SK-N-SH (cell line): Measurements from ENCODE around the gene UNC50. TPM values are rescaled to one million over a fixed set of nuclear protein-coding genes. Genes with fewer than 3 reads are reported as not detected.

Experiments
- CTCF ChIA-PET: fragments of 300-600, 350-600 bp; formaldehyde crosslinking; extraction: SDS; loops from one replicate; lab custom pipeline; 2021; lab: Yijun Ruan, JAX
- POLR2A ChIA-PET: fragments of 350-600 bp; sonication (Branson Sonifier 250); formaldehyde crosslinking; extraction: SDS; loops from one replicate; lab custom pipeline; 2020; ENCODE audit warnings: antibody characterized with exemption, inconsistent platforms; lab: Yijun Ruan, JAX
- DNase-seq: peaks from one replicate; pipeline ENCODE4 v3.0.0; 2012
- H2AFZ ChIP-seq: fragments of 200-600 bp; sonication (generic); 2 replicates; pipeline ENCODE4 v1.8.1; 2016; ENCODE audit warnings: antibody characterized with exemption, mild to moderate bottlenecking, low read depth
- H3F3A ChIP-seq: fragments of 200-600 bp; sonication (generic); replicated peaks from 2 replicates; pipeline ENCODE3; 2016; ENCODE audit warnings: antibody characterized with exemption, mild to moderate bottlenecking; ENCODE audit not compliant: insufficient read depth
- H3K27ac ChIP-seq, 2 experiments: fragments of 200-500 bp in 1 of 2; fragments of 200-600 bp in 1 of 2; sonication (Bioruptor generic) in 1 of 2; sonication (generic), shearing (Covaris generic) in 1 of 2; 2 replicates each; pipeline versions ENCODE4 v1.5.1 to v1.6.1; 2014 to 2016; ENCODE audit warnings: low read depth in 2 of 2, inconsistent platforms in 1 of 2, low read length in 1 of 2, mild to moderate bottlenecking in 1 of 2, mixed read lengths in 1 of 2
- H3K27me3 ChIP-seq: fragments of 200-600 bp; sonication (generic), shearing (Covaris generic); 2 replicates; pipeline ENCODE4 v1.6.1; 2016; ENCODE audit warnings: mixed run types; ENCODE audit not compliant: insufficient read depth
- H3K36me3 ChIP-seq, 2 experiments: fragments of 200-500 bp in 1 of 2; fragments of 200-600 bp in 1 of 2; sonication (Bioruptor generic) in 1 of 2; sonication (generic) in 1 of 2; replicated peaks in 1 of 2; 2 replicates each; pipeline versions ENCODE3 to v1.5.1; 2014 to 2016; ENCODE audit warnings: low read length in 1 of 2, mild to moderate bottlenecking in 1 of 2; ENCODE audit not compliant: insufficient read depth in 2 of 2, control insufficient read depth in 1 of 2
- H3K4me1 ChIP-seq, 2 experiments: fragments of 200-500 bp in 1 of 2; fragments of 200-600 bp in 1 of 2; sonication (Bioruptor generic) in 1 of 2; sonication (generic), shearing (Covaris generic) in 1 of 2; 2 replicates each; pipeline versions ENCODE4 v1.5.1 to v1.6.1; 2014 to 2016; ENCODE audit warnings: low read depth in 1 of 2, low read length in 1 of 2, mixed run types in 1 of 2; ENCODE audit not compliant: insufficient read depth in 2 of 2, control insufficient read depth in 1 of 2
- H3K4me2 ChIP-seq: fragments of 200-600 bp; sonication (generic), shearing (Covaris generic); 2 replicates; pipeline ENCODE4 v1.6.1; 2017; ENCODE audit warnings: mixed run types
- H3K4me3 ChIP-seq, 2 experiments: fragments of 200-500 bp in 1 of 2; fragments of 200-600 bp in 1 of 2; sonication (Bioruptor generic) in 1 of 2; sonication (generic), shearing (Covaris generic) in 1 of 2; 2 replicates each; pipeline versions ENCODE4 v1.5.1 to v1.8.1; 2014 to 2016; ENCODE audit warnings: low read depth in 2 of 2, inconsistent platforms in 1 of 2, low read length in 1 of 2, mild to moderate bottlenecking in 1 of 2, mixed read lengths in 1 of 2, moderate library complexity in 1 of 2
- H3K79me2 ChIP-seq: fragments of 200-600 bp; sonication (generic); 2 replicates; pipeline ENCODE4 v1.8.1; 2017; ENCODE audit warnings: mild to moderate bottlenecking; ENCODE audit not compliant: insufficient read depth
- H3K9ac ChIP-seq: fragments of 200-600 bp; sonication (generic); 2 replicates; pipeline ENCODE4 v1.6.1; 2017; ENCODE audit warnings: mixed run types
- H3K9me2 ChIP-seq: fragments of 200-600 bp; sonication (generic); 2 replicates; pipeline ENCODE4 v1.6.1; 2017; ENCODE audit warnings: mixed run types
- H3K9me3 ChIP-seq: fragments of 200-600 bp; sonication (generic); 2 replicates; pipeline ENCODE4 v1.6.1; 2017; ENCODE audit warnings: mixed run types, mild to moderate bottlenecking, moderate library complexity
- H4K20me1 ChIP-seq: fragments of 200-600 bp; sonication (generic); 2 replicates; pipeline ENCODE4 v1.6.1; 2017; ENCODE audit warnings: mild to moderate bottlenecking, mixed run types; ENCODE audit not compliant: insufficient read depth
- CHD2 ChIP-seq: fragments of 150-350 bp; IDR thresholded peaks from 2 replicates; pipeline ENCODE4 v1.6.1; 2018; ENCODE audit warnings: low read length; ENCODE audit not compliant: partially characterized antibody
- EP300 ChIP-seq, 2 experiments: IDR thresholded peaks; 2 replicates each; pipeline versions ENCODE4 v1.4.0 to v1.6.1; 2012; ENCODE audit warnings: borderline replicate concordance in 1 of 2, low read depth in 1 of 2, low read length in 1 of 2
- EZH2phosphoT487 ChIP-seq: fragments of 200-600 bp; sonication (generic); IDR thresholded peaks from 2 replicates; pipeline ENCODE4 v1.6.1; 2017; ENCODE audit warnings: low read depth, mixed run types, mild to moderate bottlenecking, antibody characterized with exemption, moderate library complexity, borderline replicate concordance
- FOSL2 ChIP-seq: IDR thresholded peaks from 2 replicates; pipeline ENCODE4 v1.4.0; 2012; ENCODE audit warnings: low read depth, mild to moderate bottlenecking, moderate library complexity, borderline replicate concordance
- FOXM1 ChIP-seq: IDR thresholded peaks from 2 replicates; pipeline ENCODE4 v1.4.0; 2012; ENCODE audit warnings: low read depth, mild to moderate bottlenecking
- GABPA ChIP-seq: IDR thresholded peaks from 2 replicates; pipeline ENCODE4 v1.4.0; 2012; ENCODE audit warnings: low read depth, mild to moderate bottlenecking
- GATA2 ChIP-seq: sonication (generic); formaldehyde crosslinking; IDR thresholded peaks from 2 replicates; pipeline ENCODE4 v1.5.0; 2020; ENCODE audit warnings: mild to moderate bottlenecking, missing genetic modification reagents
- NFIC ChIP-seq: IDR thresholded peaks from 2 replicates; pipeline ENCODE4 v1.4.0; 2012; ENCODE audit warnings: borderline replicate concordance
- RCOR1 ChIP-seq: fragments of 150-350 bp; IDR thresholded peaks from 2 replicates; pipeline ENCODE4 v1.6.1; 2017; ENCODE audit warnings: antibody characterized with exemption, low read length
- RFX5 ChIP-seq: IDR thresholded peaks from 2 replicates; pipeline ENCODE4 v1.6.1; 2012; ENCODE audit warnings: mild to moderate bottlenecking, improper control_type of control experiment, low read length
- SMC3 ChIP-seq: IDR thresholded peaks from 2 replicates; pipeline ENCODE4 v1.6.1; 2012; ENCODE audit warnings: low read depth, low read length, improper control_type of control experiment
- TAF1 ChIP-seq: IDR thresholded peaks from 2 replicates; pipeline ENCODE4 v1.6.1; 2012; ENCODE audit warnings: low read depth, mild to moderate bottlenecking, low read length, moderate library complexity, borderline replicate concordance
- TEAD4 ChIP-seq: IDR thresholded peaks from 2 replicates; pipeline ENCODE4 v1.4.0; 2012; ENCODE audit warnings: mild to moderate bottlenecking, borderline replicate concordance; ENCODE audit not compliant: insufficient read depth
- WGBS: methylation state at CpG from one replicate; pipeline ENCODE4 v1.1.6; 2017; ENCODE audit warnings: low lambda C conversion rate; 5-methylcytosine and 5-hydroxymethylcytosine counted together
- polyA plus RNA-seq, 3 experiments: library from polyadenylated mRNA; depleted of rRNA; stranded (reverse); fragments of >200 nt; gene quantifications; 2 replicates each; pipeline ENCODE4 v1.2.3, GENCODE V29; 2012
- TF ChIP-seq, protein P1 (sequence below): IDR thresholded peaks from 2 replicates; pipeline ENCODE4; 2012
- TF ChIP-seq, protein P2 (sequence below): IDR thresholded peaks from 2 replicates; pipeline ENCODE4 v1.4.0; 2012; ENCODE audit warnings: low read depth
- TF ChIP-seq, protein P3 (sequence below): fragments of 200-600 bp; sonication (generic); IDR thresholded peaks from 2 replicates; pipeline ENCODE4 v1.6.1; 2017; ENCODE audit warnings: antibody characterized with exemption, mild to moderate bottlenecking, moderate library complexity
- TF ChIP-seq, protein P4 (sequence below): fragments of 150-350 bp; IDR thresholded peaks from 2 replicates; pipeline ENCODE4 v1.6.1; 2016; ENCODE audit warnings: mild to moderate bottlenecking, low read depth, low read length
- TF ChIP-seq, protein P5 (sequence below): fragments of 150-350 bp; IDR thresholded peaks from 2 replicates; pipeline ENCODE4 v1.6.1; 2017; ENCODE audit warnings: antibody characterized with exemption, low read length, low read depth, borderline replicate concordance
- TF ChIP-seq, protein P6 (sequence below): IDR thresholded peaks from 2 replicates; pipeline ENCODE4 v1.4.0; 2012; ENCODE audit warnings: low read depth, borderline replicate concordance
- TF ChIP-seq, protein P7 (sequence below): IDR thresholded peaks from 2 replicates; pipeline ENCODE4 v1.6.1; 2012; ENCODE audit warnings: mild to moderate bottlenecking, low read depth, low read length, moderate library complexity

UNC50 gene
- polyA plus RNA-seq, 1 of the 3 experiments (the other 2 are of a cell fraction) = 46.9 TPM

DNA sequence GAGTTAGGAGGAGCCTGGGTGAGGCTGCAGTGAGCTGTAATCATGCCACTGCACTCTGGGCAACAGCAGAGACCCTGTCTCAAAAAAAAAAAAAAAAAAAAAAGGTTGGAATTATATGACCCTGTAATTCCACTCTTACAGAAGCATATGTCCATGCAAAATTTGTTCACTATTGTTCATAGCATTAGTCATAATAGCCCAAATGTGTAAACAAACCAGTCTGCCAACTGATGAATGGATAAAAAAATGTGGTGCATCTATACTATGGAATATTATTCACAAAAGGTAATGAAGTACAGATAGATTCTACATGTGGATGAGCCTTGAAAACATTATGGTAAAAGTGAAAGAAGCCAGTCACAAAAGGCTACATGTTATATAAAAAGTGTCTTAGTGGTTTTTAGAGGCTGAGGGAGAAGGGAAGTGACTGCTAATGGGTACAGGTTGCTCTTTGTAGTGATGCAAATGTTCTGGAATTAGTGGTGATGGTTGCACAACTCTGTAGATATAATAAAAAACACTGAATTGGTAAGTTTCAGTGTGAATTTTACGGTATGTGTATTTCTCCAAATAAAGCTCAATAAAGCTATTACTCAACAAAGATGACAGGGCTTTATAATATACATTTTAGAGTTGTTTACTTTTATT is 9.5 kb upstream of the UNC50 start:
- CTCF ChIA-PET = interaction anchor here (1.6 kb wide), 1 partner anchor 186 kb away, joined by 12 read pairs; no protein-coding TSS in a partner anchor
- POLR2A ChIA-PET = interaction anchor here (1.1 kb wide), 1 partner anchor 14 kb away, joined by 4 read pairs; no protein-coding TSS in a partner anchor
- H3K4me2 ChIP-seq = no peak overlapping the region

More for the DNA sequence above, 9.5 kb upstream of the UNC50 start:
- H2AFZ ChIP-seq = no peak overlapping the region
- peak overlapping the region in 1 of 2 experiments; percentile 11; a peak in 1 of 4 replicates for H3K27ac ChIP-seq
- H3K9me2 ChIP-seq = no peaks in the 10 kb centered on the region
- 100% methylated on average over 1 of the region's 1 CpG for WGBS
- H3K27me3 ChIP-seq = no peaks in the 10 kb centered on the region
- H3K9ac ChIP-seq = no peak overlapping the region
- H4K20me1 ChIP-seq = no peaks in the 10 kb centered on the region
- no peak overlapping the region for H3K4me3 ChIP-seq
- DNase-seq = no peak
- H3K4me1 ChIP-seq = peaks cover 0 to 3% of the 10 kb centered on the region in 2 experiments; a peak in 2 of 4 replicates
- TF ChIP-seq RFX5 = no peak
- no peak for TF ChIP-seq FOSL2
- TF ChIP-seq, protein P1, sequence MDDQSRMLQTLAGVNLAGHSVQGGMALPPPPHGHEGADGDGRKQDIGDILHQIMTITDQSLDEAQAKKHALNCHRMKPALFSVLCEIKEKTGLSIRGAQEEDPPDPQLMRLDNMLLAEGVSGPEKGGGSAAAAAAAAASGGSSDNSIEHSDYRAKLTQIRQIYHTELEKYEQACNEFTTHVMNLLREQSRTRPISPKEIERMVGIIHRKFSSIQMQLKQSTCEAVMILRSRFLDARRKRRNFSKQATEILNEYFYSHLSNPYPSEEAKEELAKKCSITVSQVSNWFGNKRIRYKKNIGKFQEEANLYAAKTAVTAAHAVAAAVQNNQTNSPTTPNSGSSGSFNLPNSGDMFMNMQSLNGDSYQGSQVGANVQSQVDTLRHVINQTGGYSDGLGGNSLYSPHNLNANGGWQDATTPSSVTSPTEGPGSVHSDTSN = no peak
- TF ChIP-seq, protein P2, sequence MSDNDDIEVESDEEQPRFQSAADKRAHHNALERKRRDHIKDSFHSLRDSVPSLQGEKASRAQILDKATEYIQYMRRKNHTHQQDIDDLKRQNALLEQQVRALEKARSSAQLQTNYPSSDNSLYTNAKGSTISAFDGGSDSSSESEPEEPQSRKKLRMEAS = no peak
- no peak for TF ChIP-seq EP300 (IDR thresholded peaks at IDR 0.05; ENCODE audit: borderline replicate concordance in 1 of 2, low read depth in 1 of 2, low read length in 1 of 2)
- no peak for TF ChIP-seq GABPA
- TF ChIP-seq TAF1 = no peak
- TF ChIP-seq CHD2 = no peak
- TF ChIP-seq, protein P3, sequence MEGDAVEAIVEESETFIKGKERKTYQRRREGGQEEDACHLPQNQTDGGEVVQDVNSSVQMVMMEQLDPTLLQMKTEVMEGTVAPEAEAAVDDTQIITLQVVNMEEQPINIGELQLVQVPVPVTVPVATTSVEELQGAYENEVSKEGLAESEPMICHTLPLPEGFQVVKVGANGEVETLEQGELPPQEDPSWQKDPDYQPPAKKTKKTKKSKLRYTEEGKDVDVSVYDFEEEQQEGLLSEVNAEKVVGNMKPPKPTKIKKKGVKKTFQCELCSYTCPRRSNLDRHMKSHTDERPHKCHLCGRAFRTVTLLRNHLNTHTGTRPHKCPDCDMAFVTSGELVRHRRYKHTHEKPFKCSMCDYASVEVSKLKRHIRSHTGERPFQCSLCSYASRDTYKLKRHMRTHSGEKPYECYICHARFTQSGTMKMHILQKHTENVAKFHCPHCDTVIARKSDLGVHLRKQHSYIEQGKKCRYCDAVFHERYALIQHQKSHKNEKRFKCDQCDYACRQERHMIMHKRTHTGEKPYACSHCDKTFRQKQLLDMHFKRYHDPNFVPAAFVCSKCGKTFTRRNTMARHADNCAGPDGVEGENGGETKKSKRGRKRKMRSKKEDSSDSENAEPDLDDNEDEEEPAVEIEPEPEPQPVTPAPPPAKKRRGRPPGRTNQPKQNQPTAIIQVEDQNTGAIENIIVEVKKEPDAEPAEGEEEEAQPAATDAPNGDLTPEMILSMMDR = no peak
- TF ChIP-seq, protein P4, sequence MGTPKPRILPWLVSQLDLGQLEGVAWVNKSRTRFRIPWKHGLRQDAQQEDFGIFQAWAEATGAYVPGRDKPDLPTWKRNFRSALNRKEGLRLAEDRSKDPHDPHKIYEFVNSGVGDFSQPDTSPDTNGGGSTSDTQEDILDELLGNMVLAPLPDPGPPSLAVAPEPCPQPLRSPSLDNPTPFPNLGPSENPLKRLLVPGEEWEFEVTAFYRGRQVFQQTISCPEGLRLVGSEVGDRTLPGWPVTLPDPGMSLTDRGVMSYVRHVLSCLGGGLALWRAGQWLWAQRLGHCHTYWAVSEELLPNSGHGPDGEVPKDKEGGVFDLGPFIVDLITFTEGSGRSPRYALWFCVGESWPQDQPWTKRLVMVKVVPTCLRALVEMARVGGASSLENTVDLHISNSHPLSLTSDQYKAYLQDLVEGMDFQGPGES = no peak
- TF ChIP-seq GATA2 (CRISPR knock-in tag) = no peak
- TF ChIP-seq TEAD4 = no peak
- TF ChIP-seq FOXM1 = no peak
- no peak for TF ChIP-seq NFIC
- TF ChIP-seq EZH2phosphoT487 = no peak
- no peak for TF ChIP-seq RCOR1
- TF ChIP-seq, protein P5, sequence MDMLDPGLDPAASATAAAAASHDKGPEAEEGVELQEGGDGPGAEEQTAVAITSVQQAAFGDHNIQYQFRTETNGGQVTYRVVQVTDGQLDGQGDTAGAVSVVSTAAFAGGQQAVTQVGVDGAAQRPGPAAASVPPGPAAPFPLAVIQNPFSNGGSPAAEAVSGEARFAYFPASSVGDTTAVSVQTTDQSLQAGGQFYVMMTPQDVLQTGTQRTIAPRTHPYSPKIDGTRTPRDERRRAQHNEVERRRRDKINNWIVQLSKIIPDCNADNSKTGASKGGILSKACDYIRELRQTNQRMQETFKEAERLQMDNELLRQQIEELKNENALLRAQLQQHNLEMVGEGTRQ = no peak
- TF ChIP-seq SMC3 = no peak
- TF ChIP-seq, protein P6, sequence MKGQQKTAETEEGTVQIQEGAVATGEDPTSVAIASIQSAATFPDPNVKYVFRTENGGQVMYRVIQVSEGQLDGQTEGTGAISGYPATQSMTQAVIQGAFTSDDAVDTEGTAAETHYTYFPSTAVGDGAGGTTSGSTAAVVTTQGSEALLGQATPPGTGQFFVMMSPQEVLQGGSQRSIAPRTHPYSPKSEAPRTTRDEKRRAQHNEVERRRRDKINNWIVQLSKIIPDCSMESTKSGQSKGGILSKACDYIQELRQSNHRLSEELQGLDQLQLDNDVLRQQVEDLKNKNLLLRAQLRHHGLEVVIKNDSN = no peak
- TF ChIP-seq, protein P7, sequence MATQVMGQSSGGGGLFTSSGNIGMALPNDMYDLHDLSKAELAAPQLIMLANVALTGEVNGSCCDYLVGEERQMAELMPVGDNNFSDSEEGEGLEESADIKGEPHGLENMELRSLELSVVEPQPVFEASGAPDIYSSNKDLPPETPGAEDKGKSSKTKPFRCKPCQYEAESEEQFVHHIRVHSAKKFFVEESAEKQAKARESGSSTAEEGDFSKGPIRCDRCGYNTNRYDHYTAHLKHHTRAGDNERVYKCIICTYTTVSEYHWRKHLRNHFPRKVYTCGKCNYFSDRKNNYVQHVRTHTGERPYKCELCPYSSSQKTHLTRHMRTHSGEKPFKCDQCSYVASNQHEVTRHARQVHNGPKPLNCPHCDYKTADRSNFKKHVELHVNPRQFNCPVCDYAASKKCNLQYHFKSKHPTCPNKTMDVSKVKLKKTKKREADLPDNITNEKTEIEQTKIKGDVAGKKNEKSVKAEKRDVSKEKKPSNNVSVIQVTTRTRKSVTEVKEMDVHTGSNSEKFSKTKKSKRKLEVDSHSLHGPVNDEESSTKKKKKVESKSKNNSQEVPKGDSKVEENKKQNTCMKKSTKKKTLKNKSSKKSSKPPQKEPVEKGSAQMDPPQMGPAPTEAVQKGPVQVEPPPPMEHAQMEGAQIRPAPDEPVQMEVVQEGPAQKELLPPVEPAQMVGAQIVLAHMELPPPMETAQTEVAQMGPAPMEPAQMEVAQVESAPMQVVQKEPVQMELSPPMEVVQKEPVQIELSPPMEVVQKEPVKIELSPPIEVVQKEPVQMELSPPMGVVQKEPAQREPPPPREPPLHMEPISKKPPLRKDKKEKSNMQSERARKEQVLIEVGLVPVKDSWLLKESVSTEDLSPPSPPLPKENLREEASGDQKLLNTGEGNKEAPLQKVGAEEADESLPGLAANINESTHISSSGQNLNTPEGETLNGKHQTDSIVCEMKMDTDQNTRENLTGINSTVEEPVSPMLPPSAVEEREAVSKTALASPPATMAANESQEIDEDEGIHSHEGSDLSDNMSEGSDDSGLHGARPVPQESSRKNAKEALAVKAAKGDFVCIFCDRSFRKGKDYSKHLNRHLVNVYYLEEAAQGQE = no peak
- peaks cover 6% of the 10 kb centered on the region; the same call in 1 of the 2 replicates for H3K79me2 ChIP-seq
- H3K9me3 ChIP-seq = no peaks in the 10 kb centered on the region
- peaks cover 45 to 61% of the 10 kb centered on the region in 2 experiments for H3K36me3 ChIP-seq
- peaks cover 27% of the 10 kb centered on the region for H3F3A ChIP-seq
